ENCODE results near the gene ACR.
"Not testable (repeated sequence)": the region's sequence is repeated elsewhere in the genome, so short reads cannot be mapped to it uniquely, and the experiment has no call there.

Gene ACR

GRCh38 chr22:50732681-50733080 lies 5.3 kb upstream of the ACR start:
- no peak for DNase-seq (ENCODE audit: low read depth, low spot score)

DNA sequence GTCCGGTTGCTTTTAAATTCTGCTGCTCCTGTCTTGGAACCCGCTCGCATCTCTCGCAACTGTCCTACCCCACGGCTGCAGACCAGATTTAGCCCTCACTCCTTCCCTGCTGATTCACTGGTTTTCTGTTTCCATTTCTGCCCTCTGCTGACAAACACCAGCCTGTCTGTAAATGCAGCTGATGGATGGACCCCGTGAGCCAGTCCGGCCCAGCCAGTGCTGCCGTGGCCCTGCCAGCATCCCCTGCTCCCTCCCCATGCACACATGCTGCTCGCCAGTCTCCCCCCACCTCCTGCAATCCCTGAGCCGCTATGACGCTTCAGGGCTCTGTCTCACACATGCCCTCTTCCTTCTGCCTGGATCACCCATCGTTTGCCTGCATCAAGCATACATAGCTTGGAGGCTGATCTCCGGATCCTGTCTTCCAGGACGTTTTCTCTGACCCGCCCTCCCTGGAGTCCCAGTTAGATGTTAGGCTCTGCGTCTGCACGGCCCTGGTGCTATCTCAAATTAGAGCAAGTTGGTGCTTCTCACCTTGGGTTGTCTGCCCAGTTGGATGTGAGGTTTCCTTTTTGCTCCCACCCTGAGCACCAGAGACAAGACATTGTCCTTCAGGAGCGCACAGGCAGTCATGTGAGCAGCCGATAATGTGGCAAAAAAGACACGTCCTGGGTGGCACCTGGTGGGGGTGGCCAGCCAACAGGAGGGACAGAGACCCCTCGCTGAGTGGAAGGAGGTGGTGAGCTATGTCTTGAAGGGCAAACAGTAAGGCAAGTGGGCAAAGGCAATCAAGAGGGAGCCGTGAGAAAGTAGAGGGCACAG lies 4.3 kb upstream of the ACR start:
- peak; percentile 32 for DNase-seq (ENCODE audit: low read depth, low spot score)

DNA sequence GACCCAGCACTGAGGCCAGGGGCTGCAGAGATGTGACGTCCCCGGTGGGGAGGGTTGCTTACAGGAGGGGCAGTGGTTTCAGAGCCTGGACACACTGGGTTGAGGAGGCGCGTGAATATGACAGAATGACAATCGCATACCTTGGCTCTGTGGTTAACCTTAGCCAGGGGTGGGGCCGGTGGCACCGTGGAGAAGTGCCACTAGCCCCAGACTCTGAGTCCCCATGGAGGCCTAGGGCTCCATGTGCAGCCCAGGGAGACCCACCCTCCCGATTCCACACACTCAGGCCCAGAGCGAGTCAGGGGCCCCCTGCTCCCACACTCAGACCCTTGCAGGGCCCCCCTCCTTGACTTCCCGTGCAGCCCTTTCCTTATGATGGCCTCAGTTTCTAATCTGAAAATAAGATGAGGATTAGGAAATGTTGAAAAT lies 3.6 kb upstream of the ACR start:
- no peak for DNase-seq (ENCODE audit: low read depth, low spot score)

GRCh38 chr22:50734986-50735738 lies 2.8 kb upstream of the ACR start:
- no peak for DNase-seq (ENCODE audit: low read depth, low spot score)

GRCh38 chr22:50735739-50736030 lies 2.3 kb upstream of the ACR start:
- no peak for DNase-seq (ENCODE audit: low read depth, low spot score)

DNA sequence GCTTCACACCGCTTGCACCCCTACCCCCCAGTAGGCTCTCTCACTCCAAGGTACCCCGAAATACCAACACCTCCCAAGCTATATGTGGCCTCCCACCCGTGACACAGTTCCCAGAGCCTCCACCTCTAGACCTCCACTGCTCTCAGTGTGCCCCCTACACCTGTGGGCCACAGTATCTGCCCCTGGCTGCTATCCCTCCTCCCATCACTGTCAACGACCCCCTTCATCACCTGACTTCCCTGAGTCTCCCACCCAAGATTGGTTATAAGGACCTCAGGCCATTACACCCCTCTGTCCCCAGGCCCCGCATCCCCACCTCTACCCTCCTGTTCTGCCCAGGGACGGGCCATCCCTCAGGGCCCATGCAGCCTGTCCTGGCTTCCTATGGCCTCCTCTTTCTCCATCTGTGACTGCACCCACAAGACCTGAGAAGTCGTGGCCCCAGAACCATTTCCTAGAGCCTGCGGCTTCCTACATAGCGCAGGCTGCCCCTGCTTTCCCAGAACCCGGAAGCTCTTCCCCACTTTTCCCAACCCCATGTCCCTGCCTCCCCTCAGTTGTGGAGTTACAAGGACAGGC lies 734 bp downstream of the ACR start:
- DNase-seq (ENCODE audit: low read depth, low spot score) = no peak

DNA sequence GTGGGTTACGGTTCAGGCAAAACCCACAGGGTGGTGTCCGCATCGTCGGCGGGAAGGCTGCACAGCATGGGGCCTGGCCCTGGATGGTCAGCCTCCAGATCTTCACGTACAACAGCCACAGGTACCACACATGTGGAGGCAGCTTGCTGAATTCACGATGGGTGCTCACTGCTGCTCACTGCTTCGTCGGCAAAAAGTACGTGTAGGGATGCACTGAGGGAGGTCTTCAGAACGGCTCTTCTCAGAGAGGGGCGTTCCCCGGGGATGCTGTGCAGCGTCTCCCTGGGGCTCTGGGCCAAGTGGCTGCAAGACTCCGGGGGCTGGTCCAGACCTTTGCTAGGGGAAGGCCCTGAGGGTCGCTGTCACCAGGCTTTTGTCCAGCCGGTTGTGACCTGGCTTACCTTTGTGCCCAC lies 1.3 kb downstream of the ACR start:
- DNase-seq (ENCODE audit: low read depth, low spot score) = no peak

DNA sequence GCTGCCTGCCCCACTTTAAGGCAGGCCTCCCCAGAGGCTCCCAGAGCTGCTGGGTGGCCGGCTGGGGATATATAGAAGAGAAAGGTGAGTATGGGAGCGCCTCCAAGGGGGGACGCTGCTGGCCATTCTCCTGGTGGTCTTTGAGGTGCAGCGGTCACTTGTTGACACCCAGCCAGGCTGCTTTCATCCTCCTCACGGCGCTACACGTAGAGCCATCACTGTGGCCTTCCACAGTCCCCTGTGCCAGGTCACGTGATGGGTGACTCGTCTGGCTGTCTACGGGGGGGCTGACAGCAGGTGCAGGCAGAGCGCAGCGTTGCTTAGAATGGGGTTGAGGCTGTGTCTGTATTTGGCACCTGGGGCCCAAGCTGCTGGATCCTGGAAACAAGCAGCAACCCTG lies 1.9 kb downstream of the ACR start:
- DNase-seq (ENCODE audit: low read depth, low spot score) = no peak

- not testable (repeated sequence) for DNase-seq (ENCODE audit: low read depth, low spot score)
Measured at GRCh38 chr22:50740714-50741113, 2.7 kb downstream of the ACR start.

DNA sequence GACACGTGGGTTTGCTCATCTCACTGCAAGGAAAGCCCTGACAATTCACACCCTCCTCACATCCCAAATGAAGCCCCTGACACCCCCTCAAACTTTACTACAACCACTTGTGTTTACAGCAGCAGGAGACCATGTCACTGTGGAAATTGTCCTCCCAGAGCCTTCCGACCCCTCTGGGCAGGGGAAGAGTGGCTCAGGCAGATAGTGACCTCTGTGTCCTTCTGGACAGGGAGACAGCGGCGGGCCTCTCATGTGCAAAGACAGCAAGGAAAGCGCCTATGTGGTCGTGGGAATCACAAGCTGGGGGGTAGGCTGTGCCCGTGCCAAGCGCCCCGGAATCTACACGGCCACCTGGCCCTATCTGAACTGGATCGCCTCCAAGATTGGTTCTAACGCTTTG lies 6.4 kb downstream of the ACR start:
- not testable (repeated sequence) for DNase-seq (ENCODE audit: low read depth, low spot score)

DNA sequence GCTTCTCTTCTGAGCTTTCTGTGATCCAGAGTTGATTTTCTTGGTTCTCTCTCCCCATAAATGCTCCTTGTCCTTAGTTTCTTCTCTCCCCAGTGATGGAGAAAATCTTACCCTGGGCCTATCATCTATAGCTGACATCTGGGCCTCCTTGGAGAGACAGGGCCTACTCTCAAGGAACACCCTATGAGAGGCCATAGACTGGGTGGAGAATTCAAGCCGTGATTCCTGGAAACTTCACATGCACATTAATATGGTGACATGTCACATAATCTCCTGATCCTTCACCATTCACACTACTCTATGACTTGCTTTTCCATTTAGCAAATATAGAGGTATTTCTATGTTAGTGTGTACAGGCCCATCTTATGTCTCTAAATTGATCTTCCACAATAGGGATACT lies 9.5 kb downstream of the ACR start:
- DNase-seq (ENCODE audit: low read depth, low spot score) = not testable (repeated sequence)

DNA sequence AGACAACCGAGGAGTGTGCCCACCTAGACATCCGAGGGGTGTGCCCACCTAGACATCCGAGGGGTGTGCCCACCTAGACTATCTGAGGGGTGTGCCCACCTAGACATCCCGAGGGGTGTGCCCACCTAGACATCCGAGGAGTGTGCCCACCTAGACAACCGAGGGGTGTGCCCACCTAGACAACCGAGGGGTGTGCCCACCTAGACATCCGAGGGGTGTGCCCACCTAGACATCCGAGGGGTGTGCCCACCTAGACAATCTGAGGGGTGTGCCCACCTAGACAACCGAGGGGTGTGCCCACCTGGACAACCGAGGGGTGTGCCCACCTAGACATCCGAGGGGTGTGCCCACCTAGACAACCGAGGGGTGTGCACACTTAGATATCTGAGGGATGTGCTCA lies 10.6 kb downstream of the ACR start:
- not testable (repeated sequence) for DNase-seq (ENCODE audit: low read depth, low spot score)

GRCh38 chr22:50749302-50750074 lies 11.5 kb downstream of the ACR start:
- not testable (repeated sequence) for DNase-seq (ENCODE audit: low read depth, low spot score)

DNA sequence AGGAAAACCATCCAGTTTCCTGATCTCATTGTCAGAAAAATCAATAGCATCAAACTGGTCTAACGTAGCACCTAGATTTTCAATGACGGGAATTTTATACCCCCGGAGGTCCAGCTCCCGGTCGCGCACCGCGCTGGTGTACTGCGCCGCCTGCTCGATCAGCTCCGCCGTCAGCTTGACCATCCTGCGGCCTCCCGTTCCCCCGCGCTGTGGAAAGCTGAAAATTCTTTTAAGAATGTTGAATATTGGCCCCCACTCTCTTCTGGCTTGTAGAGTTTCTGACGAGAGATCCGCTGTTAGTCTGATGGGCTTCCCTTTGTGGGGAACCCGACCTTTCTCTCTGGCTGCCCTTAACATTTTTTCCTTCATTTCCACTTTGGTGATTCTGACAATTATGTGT lies 17.2 kb downstream of the ACR start:
- DNase-seq (ENCODE audit: low read depth, low spot score) = not testable (repeated sequence)

GRCh38 chr22:50756406-50756805 lies 18.4 kb downstream of the ACR start:
- not testable (repeated sequence) for DNase-seq (ENCODE audit: low read depth, low spot score)

DNA sequence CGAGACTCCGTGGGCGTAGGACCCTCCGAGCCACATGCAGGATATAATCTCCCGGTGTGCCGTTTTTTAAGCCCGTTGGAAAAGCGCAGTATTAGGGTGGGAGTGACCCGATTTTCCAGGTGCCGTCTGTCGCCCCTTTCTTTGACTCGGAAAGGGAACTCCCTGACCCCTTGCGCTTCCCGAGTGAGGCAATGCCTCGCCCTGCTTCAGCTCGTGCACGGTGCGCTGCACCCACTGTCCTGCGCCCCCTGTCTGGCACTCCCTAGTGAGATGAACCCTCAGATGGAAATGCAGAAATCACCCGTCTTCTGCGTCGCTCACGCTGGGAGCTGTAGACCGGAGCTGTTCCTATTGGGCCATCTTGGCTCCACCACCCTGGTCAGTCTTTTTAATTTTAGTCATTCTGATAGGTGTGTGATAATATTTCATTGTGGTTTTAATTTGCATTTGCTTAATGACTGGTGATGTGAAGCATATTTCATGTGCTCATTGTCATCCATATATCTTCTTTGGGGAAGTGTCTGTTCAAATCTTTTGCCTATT lies 19.0 kb downstream of the ACR start:
- DNase-seq (ENCODE audit: low read depth, low spot score) = peak; percentile 25

DNA sequence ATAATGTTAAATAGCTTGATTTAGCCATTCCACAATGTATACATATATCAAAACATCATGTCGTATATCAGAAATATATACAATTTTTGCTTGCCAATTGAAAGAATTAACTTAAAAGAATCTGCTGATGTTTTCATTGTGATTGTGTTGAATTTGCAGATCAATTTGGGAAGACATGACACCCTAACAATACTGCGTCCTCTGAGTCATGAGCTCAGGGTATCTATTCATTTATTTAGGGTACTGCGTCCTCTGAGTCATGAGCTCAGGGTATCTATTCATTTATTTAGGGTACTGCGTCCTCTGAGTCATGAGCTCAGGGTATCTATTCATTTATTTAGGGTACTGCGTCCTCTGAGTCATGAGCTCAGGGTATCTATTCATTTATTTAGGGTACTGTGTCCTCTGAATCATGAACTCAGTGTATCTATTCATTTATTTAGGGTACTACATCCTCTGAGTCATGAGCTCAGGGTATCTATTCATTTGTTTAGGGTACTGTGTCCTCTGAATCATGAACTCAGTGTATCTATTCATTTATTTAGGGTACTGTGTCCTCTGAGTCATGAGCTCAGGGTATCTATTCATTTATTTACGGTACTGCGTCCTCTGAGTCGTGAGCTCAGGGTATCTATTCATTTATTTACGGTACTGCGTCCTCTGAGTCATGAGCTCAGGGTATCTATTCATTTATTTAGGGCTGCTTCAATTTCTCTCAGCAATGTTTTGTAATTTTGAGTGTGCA lies 21.8 kb downstream of the ACR start:
- DNase-seq (ENCODE audit: low read depth, low spot score) = peak; percentile 36

DNA sequence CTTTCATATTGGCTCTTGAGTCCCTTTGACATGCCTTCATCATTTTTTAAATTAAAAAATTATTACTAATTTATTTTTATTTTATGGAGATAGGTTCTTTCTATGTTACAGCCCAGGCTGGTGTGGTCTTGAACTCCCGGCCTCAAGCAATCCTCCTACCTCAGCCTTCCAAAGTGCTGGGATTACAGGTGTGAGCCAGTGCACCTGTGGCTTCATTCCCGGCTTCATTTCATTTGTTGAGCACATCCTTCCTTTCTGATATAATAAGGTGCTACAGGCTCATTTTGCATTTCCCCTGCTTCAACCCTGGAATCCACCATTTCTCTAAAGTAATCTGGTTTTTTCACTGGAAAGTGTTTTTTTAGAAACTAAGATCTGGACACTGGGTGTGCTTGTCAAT lies 23.8 kb downstream of the ACR start:
- not testable (repeated sequence) for DNase-seq (ENCODE audit: low read depth, low spot score)

GRCh38 chr22:50764288-50764687 lies 26.3 kb downstream of the ACR start:
- not testable (repeated sequence) for DNase-seq (ENCODE audit: low read depth, low spot score)

DNA sequence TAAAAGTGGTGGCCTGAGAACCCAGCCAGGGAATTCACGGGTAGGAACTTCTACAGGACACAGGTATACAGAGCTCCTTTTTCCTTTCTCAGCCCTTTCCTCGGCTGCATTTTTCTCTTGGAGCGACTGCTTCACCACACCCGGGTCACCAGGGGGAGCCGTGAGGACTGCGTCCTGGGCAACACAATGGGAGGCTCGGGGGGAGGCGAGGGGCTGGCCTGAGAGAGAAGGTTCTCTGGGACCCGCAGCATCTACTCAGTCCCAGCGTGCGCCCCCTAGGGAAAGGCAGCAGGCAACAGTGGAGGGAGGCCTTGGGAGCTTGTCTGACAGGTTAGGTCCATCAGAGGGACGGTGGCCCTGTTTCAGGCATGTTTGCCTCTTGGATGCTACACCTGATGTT lies 37.1 kb downstream of the ACR start:
- peak; percentile 78 for DNase-seq (ENCODE audit: low read depth, low spot score)

- DNase-seq (ENCODE audit: low read depth, low spot score) = not testable (repeated sequence)
Measured at GRCh38 chr22:50777631-50778030, 39.6 kb downstream of the ACR start.

Measured in astrocyte of the hippocampus (primary cell).